HG03520 (cell line): ENCODE results near the gene CCDC28A.
"Not testable (repeated sequence)": the region's sequence is repeated elsewhere in the genome, so short reads cannot be mapped to it uniquely, and the experiment has no call there.

Experiments used
- ATAC-seq: cut with Tn5 transposase; IDR thresholded peaks from one replicate; pipeline ENCODE4 v1.9.1; 2021; ENCODE audit warnings: mild to moderate bottlenecking, moderate library complexity; ENCODE audit not compliant: unreplicated experiment

Gene CCDC28A

DNA sequence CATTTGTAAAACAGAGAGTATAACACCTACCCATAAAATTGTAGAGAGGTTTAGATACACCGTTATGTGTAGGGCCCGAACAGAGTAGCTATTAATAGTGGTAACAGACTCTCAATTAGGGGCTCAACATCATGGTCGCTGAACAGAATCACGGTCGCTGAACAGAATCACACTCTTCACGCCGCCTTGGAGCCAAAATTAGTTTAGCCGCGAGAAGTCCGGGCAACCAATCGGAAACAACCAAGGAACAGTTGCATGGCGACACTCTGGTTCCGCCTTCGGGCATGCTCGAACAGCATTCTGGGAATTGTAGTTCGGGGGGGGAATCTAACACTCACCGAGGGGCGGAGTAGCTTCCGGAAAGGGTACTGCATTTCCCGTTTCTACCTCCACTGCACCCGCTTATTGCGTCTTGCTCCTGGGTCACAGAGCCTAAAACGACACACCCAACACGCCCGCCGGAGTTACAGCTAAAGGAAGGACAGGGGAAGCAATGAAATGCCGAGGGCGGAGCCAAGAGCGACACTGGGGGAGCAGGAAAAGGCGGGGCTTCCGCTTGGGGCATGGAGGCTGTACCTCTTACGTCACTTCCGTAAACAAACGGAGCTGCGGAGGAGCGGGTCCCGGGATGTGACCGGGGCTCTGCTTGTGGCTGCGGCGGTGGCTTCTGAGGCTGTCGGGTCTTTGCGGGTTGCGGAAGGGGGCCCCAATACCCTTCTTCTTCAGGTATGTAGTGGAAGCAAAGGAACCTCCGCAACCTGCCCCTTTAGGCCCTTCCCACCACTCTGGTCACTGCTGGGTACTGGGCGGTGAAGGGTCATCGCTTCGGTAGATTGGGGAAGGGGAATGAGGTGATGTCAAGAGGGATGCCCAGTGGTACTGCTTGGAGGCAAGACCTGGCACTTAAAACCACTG, at the start of gene CCDC28A:
Gene CCDC28A (plus strand): TSS at position 593 of the 915 bp plus-strand sequence. CDS start 2,352 bp downstream, outside the sequence.
- peak; percentile 87 for ATAC-seq

DNA sequence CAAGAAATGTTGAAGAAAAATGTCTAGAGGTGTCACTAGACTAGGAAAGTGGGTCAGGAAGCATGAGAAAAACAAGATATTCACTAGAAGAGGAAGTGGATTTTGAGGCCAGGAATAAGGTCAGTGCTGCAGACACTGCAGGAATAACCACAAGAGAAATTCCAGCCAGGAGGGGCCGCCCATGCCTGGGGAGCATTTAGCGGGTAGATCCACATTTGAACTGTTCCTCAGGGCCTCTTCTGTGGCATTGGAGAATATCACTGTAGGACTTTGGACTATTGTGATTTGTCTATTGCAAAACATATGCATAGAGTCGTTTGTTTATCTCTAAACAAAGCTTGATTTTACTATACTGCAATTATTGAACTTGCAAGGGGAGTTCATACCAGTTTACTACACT, 49.6 kb upstream of the CCDC28A start:
- no peak for ATAC-seq

DNA sequence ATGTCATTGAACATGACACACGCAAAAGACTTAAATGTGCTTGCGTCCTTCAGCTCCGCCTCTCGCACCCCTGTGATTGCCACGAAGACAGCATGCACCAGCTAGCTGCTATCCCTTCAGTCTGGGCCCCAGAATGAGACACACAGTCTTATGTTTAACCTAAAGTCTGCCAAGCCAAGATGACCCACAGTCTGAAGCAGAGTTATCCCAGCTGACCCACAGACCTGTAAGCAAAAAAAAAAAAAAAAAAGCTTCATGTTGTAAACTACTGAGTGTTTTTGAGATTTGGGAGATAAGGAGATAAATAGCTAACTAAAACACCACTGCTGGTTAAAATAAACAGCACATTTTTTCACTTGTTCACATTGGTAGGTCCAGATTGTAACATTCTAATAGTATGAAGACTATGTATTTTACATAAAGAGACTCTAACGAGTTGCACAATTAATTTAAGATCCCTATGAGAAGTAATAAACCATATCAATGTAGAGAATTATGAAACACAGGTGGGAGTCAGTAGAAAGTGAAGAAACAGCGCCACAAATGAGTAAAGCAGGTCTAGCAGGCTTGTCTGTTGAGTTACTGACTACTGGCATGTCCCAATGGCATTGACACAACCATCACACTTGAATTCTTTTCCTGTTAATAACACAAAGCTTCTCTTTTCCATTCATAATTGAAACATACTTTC, 47.4 kb upstream of the CCDC28A start:
- ATAC-seq: no peak

DNA sequence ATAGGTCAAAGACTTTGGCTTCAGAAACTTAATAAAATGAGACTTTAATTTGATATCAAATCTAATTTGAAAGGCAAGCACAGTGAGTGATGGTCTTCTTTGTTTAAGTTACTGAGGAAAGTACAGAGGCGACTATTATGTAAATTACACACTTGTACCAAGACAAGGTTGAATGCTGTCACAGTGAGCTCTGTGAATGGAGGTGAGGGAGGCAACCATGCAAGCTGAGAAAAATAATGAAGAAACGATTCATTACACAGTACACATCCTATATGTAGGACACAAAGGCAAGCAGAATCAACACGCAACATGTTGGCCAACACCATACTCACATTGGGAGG, 46.8 kb upstream of the CCDC28A start:
- ATAC-seq: no peak

DNA sequence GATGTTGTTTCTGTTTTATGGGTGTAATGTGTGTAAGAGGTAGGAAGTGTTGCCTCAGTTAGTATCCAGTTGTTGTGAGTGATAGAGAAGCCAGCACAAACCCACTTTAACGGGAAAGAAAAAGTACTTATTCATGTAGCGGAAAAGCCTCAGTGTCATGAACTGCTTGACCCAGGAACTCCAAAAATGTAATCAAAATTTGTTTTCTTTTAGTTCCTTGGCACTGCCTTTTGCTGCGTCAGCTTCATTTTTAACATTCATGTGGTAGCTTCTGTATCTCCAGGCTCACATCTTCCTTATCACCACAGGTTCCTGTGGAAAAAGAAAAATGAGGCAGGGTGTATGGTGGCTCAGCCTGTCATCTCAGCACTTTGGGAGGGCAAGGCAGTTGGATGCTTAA, 46.4 kb upstream of the CCDC28A start:
- ATAC-seq: no peak

DNA sequence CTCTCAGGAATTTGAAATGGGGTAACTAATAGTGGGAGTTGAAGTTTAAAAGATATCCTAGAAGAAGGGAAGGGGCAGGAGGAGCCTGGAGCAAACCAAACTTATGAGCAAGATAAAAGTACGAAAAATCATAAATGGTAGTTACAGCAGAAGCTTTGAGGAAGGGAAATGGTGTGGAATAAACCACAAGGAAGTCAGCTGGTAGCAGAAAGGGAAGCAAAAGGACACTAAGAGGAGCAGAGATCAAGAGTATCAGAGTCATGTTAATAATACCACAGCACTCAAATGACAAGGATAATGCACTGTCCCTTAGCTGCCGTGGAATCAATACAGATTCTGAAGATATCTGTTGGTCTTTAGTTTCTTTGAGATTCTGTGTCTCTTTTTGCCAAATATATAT, 44.9 kb upstream of the CCDC28A start:
- no peak for ATAC-seq

DNA sequence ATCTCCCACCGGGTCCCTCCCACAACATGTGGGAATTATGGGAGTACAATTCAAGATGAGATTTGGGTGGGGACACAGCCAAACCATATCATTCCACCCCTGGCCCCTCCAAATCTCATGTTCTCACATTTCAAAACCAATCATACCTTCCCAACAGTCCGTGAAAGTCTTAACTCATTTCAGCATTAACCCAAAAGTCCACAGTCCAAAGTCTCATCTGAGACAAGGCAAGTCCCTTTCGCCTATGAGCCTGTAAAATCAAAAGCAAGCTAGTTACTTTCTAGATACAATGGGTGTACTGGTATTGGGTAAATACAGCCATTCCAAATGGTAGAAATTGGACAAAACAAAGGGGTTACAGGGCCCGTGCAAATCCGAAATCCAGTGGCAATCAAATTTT, 43.5 kb upstream of the CCDC28A start:
- not testable (repeated sequence) for ATAC-seq

DNA sequence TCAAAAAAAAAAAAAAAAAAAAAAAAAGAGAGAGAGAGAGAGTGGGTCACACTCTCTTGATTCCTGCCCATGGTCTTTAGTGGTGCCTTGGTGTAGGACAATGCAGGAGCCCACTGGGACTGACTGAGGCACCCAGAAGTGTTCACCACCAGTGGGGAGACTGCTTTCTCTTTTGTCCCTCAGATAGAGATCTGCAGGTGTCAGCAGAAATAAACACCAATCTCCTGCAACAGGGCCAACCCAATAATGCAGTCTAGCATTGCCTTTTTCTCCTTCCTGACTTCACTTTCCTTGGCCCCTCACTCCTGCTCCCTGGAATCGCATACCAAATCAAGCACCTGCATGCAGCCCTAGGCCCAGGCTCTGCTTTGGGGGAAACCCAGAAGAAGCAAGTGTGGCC, 39.0 kb upstream of the CCDC28A start:
- ATAC-seq: no peak

DNA sequence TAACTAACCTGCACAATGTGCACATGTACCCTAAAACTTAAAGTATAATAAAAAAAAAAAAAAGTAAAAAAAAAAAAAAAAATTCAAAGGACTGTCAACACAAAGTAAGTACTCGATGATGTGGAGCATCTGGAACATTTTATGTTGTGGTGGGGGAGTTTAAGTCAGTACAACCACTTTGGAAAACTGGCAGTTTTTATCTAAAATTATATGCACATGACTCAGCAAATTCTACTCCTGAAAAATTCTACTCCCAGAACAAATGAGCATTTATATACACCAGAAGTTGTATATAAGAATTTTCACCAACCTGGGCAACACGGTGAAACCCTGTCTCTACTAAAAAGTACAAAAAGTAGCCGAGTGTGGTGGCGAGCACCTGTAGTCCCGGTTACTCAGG, 36.9 kb upstream of the CCDC28A start:
- ATAC-seq: no peak

DNA sequence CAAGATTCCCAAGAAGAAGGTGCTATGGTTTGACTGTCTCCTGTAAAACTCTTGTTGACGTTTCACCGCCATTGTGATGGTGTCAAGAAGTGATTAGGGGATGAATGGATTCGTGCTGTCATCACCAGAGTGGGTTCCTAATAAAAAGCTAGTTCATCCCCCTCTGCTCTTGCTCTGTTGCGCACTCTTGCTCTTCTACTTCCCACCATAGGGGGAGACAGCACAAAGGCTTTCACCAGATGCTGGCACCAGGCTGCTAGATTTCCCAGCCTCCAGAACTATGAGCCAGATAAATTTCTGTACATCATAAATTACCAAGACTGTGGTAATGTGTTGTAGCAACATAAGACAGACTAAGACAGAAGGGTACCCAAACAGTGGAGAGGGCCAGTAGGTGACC, 21.6 kb upstream of the CCDC28A start:
- no peak for ATAC-seq

DNA sequence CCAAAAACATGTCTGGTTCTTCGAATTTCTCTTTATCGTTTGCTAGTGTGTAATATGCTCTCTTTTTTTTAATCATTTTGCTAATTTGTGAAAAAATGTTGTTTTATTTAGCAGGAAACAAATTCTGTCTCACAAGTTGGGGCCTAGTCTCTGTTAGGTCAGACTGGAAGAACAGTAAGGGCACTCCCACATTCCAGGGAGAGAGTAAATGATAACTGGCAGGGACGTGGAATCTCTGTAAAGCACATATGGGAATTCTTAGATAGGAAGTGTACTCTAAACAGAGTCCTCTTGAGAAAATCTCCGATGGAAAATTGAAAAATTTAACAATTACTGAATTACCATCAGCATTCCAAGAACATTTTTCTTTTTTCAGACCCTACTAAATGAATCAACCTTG, 16.4 kb upstream of the CCDC28A start:
- ATAC-seq: no peak

DNA sequence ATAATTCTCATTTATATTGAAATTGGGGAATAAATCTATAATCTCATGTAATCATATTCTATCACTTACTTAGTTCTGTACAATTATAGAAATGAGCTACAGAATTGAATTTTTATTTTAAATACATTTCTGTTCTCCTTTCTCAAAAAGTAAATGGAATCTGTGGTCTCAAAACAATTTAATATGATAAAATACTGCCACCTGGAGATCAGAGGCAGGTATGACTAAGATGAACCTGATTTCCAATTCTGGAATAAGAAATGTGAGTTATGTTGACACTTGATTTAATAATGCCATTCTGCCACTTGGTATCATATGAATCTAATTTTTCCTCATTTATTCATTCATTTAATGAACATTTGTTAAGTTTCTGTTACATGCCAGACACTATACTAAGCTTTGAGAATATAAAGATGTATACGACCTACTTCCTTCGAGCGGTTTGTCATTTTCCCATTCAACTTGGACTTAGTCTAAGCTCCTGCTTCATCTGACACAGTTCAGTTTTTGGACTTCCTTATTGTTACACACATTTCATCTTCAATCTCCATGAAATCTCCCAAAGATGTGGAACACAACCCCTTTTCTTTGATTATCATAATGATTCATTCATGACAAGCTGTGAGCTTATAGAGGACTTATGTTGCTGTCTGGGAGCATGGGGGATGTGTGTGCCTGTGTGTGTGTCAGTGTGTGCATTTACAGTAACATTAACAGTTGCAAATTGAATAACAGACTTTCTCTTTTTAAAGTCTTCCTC, 7.5 kb upstream of the CCDC28A start:
- ATAC-seq: no peak

DNA sequence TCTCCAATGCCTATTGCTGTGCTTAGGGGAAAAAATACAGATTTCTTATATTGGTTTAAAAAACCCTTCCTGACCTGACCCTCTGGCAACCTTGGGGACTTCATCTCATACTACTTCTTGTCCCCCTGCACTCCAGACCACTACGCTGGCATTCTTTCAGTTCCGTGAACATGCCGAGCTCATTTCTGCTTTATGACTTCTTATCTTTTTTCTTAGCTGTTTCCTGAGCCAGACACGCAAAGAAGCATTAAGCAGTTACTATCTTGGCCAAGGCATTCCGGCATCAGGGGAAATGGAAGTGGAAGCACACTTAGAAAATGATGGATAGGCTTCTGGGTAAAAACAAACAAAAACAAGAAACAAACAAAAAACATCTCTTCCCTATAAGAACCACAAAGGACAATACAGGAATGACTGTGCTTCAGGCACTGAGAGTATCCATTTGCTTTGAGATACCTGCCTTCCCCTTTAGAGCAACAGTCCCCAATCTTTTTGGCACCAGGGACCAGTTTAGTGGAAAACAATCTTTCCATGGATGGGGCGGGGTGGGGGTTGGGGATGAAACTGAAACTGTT, 4.4 kb upstream of the CCDC28A start:
- ATAC-seq: no peak

DNA sequence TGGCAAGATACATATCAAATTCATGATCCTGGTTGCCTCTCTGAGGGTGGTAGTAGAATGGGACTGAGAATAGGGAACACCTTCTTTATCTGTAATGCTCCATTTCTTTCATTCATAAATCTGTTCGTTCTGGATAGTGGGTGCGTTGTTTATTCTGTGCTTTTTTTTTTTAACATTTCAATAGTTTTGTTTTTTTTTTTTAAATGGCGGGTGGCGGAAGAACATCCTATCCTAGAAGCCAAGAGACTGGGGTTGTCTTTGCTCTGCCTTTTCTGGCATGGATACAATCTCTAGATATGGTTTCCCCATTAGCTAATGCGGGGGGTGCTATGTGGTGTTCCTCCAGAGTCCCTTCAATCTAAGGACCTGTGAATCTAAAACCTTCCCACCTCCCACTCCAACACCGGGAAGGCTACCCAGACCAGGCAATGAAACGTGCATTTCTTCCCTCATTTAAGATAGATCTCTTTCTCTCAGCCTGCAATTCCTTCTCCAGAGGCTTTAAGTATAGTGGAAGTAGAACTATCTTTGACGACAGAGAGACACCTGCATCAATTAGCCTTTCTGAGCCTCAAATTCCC, 883 bp upstream of the CCDC28A start:
- peak; percentile 1 for ATAC-seq

DNA sequence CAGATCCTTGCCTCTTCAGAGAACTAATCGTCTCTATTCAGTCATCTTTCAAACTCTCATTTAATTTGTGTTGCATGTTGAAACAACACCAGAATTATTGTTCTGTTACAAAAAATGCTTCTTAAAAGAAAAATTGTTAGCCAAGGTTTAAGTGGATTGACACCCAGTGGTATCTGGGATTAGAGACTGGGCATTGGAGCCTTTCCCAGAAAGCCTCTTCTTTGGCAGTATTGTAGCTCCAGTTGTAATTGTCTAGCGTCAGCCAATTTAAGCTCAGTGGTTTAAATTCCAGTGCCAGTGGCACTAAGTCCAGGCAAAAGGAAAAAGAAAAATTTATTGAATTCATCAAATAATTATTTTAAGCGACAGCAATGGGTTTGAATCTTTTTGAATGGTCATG, 801 bp downstream of the CCDC28A start:
- no peak for ATAC-seq

DNA sequence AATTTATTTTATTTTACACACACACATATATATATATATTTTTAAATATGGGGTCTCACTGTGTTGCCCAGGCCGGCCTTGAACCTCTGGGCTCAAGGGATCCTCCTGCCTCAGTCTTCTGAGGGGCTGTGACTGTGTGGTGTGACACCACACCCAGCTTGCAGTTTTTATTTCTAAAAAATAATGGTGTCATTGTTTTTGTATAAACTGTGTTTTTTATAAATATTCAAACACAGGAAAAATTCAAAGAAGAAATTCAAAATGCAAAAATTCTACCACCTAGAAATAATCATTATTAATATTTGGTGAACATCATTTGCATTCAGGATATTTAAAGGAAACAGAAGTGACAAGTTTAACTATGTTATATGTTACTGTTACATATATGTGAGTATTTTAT, 3.1 kb downstream of the CCDC28A start:
- no peak for ATAC-seq

DNA sequence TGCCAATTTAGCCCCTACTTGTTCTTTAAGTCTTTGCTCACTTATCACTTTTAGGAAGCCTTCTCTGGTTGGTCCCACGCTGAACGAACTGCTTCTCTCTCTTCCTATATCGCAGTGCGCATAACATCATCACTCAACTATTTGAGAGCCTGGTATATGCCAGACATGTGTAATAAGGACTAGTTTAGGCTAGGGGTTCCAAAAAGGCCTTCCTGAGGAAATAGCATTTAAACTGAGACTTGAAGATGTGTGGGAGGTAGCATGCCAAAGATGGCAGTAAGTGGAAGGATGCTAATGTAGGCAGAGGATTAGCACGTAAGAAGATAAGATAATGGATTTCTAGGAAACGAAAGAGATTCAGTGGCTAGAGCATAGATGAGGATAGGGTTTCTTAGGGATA, 4.8 kb downstream of the CCDC28A start:
- ATAC-seq: no peak

DNA sequence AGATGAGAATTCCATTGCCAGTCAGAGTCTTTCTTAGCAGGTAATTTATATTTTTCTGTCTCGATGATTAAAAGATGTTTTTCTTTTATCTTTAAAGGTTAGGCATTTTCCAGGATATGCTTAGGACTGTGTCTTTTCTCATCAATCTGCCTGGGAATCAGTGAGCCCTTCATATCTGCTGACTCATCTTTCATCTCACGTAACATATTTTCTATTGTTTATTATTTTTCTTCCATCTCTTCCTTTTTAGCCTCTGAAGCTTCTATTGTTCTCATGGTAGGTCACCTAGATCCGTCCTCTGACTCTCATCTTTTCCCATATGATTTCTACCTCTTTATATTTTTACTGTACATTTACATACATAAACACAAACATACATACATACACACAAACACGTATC, 8.7 kb downstream of the CCDC28A start:
- no peak for ATAC-seq

DNA sequence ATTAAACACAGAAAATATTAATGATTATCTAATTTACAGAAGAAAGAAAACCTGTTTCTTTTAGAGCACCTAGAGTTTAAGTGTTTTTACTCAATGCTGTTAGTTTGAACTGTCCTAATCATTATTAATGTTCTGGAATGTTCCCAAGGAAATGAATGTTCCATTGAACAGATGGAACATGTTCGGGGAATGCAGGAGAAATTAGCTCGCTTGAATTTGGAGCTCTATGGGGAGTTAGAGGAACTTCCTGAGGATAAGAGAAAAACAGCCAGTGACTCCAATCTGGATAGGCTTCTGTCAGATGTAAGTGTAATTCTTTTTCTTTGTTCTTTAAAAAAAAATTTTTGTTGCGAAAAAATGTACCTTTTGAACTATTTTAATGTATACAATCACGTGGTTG, 11.5 kb downstream of the CCDC28A start:
- no peak for ATAC-seq

DNA sequence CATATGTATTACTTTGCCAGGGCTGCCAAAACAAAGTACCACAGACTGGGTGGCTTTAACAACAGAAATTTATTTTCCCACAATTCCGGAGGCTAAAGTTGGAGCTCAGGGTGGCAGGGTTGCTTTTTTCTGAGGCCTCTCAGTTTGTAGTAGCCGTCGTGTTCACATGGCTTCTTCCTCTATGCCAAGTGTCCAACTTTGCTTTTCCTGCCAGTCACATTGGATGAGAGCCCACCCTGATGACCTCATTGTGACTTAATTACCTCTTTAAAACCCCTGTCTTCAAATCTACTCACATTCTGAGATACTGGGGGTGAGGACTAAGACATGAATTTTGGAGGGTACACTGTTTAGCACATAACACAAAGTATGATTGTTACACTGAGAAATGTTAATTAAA, 12.4 kb downstream of the CCDC28A start:
- ATAC-seq: no peak

DNA sequence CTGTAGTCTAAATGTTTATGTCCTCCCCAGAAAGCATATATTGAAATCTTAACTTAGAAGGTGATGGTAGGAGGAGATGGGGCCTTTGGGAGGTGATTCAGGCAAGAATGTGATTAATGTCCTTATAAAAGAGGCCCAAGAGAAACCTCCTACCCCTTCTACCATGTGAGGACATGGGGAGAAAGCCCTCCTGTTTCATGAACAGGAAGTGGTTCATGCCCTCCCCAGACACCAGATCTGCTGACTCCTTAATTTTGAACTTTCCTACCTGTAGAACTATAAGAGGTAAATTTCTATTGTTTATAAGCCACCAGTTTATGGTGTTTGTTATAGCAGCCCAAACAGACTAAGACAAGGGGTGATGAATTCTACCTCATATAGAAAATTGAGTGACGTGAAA, 13.6 kb downstream of the CCDC28A start:
- ATAC-seq: no peak
